NT2/D1 (cell line): Measurements from ENCODE around the gene SLC25A34.

Experiments used
- SUZ12 ChIP-seq: IDR thresholded peaks from 2 replicates; pipeline ENCODE4 v1.6.1; 2011; ENCODE audit not compliant: insufficient read length, insufficient read depth; ENCODE audit errors: extremely low read depth
- ZNF274 ChIP-seq: IDR thresholded peaks from 2 replicates; pipeline ENCODE4 v1.6.1; 2011; ENCODE audit warnings: mild to moderate bottlenecking, low read depth, low read length

- TF ChIP-seq ZNF274: no peak
- no peak for TF ChIP-seq SUZ12
Observed at GRCh38 chr1:15706751-15707150, 29.3 kb upstream of the SLC25A34 start.
